Hematopoietic multipotent progenitor cell treated with erythropoietin and hydrocortisone succinate and interleukin-3 and kit ligand, for 6 days (in vitro differentiated cells): ENCODE measurements around the gene OXTR.

Source experiments
- DNase-seq: peaks from one replicate; pipeline ENCODE4 v3.0.0-alpha.2; 2015

OXTR gene

GRCh38 chr3:8709801-8710507 is 59.5 kb downstream of the OXTR start:
- no peak for DNase-seq

GRCh38 chr3:8709287-8709686 is 60.1 kb downstream of the OXTR start:
- no peak for DNase-seq

- no peak for DNase-seq
Observed at GRCh38 chr3:8705575-8705974, 63.8 kb downstream of the OXTR start.

- no peak for DNase-seq
Observed at GRCh38 chr3:8702560-8702959, 66.9 kb downstream of the OXTR start.
